ENCODE results near the gene STUB1.

STUB1 gene

DNA sequence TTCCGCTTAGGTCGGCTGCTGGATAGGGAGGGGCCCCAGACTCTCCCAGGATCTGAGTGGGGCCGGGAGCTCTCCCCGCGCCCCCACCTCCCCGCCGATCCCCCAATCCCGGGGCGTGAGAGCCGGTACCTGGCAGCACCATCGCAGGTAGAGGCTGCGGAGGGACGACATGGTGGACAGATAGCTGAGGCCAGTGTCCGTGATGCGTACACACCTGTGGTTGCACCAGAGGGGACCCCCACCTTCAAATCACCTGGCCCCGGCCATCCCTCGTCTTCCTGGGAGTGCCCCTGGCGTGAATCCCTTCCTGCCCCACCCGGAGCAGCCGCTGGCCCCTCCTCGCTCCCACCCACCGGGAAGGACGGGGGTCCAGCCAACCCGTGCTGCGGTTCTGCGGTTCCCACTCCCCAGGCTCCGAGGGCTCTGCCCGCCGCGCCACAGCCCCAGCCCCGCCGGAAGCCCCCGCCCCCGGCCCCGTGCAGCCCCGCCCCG is 14.7 kb downstream of the STUB1 start:
- DNase-seq: no peak

- no peak for DNase-seq
Observed at GRCh38 chr16:695355-696089, 15.3 kb downstream of the STUB1 start.

- no peak for DNase-seq
Observed at GRCh38 chr16:698911-699671, 18.9 kb downstream of the STUB1 start.

GRCh38 chr16:700684-701584 is 20.7 kb downstream of the STUB1 start:
- DNase-seq: no peak

- DNase-seq: no peak
Observed at GRCh38 chr16:702341-702740, 22.1 kb downstream of the STUB1 start.

- no peak for DNase-seq
Observed at GRCh38 chr16:703406-703805, 23.2 kb downstream of the STUB1 start.

GRCh38 chr16:704047-704446 is 23.8 kb downstream of the STUB1 start:
- no peak for DNase-seq

- no peak for DNase-seq
Observed at GRCh38 chr16:704552-705380, 24.6 kb downstream of the STUB1 start.

- no peak for DNase-seq
Observed at GRCh38 chr16:705431-706188, 25.4 kb downstream of the STUB1 start, which contains the start of gene FBXL16. Gene FBXL16 (minus strand): TSS chr16:705801. CDS start chr16:697405, 8,396 bp downstream.

GRCh38 chr16:706189-707061 is 26.2 kb downstream of the STUB1 start:
- DNase-seq: no peak

DNA sequence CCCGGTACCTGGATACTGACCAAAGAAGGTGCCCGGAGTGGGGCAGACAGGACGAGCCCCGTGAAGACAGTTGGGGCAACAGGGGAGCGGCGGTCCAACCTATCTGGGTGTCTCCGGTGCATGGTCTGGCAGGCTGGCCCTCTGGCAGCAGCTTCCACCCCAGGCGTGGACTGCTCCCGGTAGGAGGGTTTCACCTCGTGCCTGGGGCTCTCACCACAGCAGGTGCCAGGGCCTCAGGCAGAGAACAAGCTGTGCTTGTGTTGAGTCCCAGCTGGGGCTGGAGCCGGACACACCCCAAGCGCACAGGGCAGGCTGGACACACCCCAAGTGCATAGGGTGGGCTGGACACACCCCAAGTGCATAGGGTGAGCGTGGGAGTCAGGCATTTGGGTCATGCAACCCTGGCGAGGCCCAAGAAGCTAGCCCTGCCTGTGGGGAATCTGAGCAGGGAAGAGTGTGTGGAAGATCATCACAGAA is 26.9 kb downstream of the STUB1 start:
- no peak for DNase-seq

GRCh38 chr16:708019-708418 is 27.8 kb downstream of the STUB1 start:
- DNase-seq: no peak

- DNase-seq: no peak
Observed at GRCh38 chr16:708959-709358, 28.7 kb downstream of the STUB1 start.

GRCh38 chr16:709566-710499 is 29.6 kb downstream of the STUB1 start:
- DNase-seq: peak; percentile 85

DNA sequence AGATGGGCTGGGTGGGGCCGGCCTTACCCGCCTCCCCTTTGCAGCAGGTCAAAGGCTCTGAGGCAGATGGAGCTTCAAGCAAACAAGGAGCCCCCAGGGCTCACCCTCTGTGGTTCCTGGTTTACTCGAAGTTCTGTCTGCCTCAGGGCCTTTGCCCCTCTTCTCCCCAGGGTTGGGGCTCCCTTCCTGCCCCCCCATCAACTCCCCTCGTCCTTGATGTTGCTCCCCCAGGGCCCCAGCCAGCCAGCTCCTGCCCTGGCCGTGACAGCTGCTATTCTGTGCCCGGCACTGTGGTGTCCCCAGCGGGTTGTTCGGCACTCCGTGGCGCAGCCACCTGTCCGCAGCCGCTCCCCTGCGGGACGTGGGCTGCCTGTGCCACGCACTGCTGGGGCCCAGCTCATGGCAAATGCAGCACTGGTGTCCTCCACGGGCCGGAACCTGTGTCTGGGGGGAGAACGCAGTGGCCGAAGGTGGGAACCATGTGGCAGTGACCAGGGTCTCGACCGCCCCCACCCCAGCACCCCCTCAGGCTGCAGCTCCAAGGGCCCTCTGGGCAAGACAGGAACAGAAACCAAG is 30.4 kb downstream of the STUB1 start:
- DNase-seq: no peak

GRCh38 chr16:711084-711483 is 30.9 kb downstream of the STUB1 start:
- DNase-seq: no peak

DNA sequence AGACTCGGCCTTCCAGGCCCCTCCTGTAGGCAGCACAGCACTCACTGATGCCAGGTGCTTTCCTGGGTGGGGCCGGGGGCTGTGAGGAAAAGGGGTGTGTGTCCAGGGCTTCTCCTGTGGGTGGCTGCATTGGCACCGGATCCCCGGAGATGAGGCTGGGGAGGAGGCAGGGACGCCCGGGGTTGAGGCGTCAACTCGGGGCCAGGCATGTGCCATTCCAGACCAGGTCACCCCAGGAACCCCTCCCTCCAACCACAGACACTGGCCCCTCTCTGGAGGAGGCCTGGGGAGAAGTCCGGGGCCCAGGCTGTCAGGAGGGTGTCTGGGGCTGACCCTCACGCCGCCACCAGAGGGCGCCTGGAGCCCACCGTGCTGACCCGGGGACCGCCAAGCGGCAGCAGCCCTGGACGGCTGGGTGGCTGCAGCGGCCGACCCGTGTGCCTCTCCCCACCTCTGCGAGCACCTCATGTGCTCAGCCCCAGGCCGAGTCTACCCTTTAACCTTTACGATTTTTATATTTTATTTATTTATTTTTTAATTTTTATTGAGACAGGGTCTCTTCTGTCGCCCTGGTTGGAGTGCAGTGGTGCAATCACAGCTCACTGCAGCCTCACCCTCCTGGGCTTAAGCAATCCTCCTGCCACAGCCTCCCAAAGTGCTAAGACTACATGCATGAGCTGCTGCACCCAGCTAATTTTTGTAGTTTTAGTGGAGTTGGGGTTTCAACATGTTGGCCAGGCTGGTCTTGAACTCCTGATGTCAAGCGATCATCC is 31.5 kb downstream of the STUB1 start:
- peak; percentile 60 for DNase-seq

All from fibroblast of skin of back (primary cell).